MCF 10A (cell line): ENCODE measurements around the gene MXRA8. TPM values are rescaled to one million over a fixed set of nuclear protein-coding genes. Genes with fewer than 3 reads are reported as not detected.

Experiments
- BruUV-seq: library from RNA; stranded (reverse); fragments of 400-500 nt; replicated peaks from 2 replicates; lab custom pipeline; 2021; lab: Mats Ljungman, UMichigan
- CTCF ChIA-PET: fragments of 300-600 bp; sonication (Branson Sonifier 250); formaldehyde crosslinking; extraction: SDS; loops from one replicate; lab custom pipeline; 2021; ENCODE audit warnings: antibody characterized with exemption, inconsistent platforms; lab: Yijun Ruan, JAX
- POLR2A ChIA-PET: fragments of 300-600, 350-650 bp; sonication (Branson Sonifier 250); formaldehyde crosslinking; extraction: SDS; loops from one replicate; lab custom pipeline; 2020; ENCODE audit warnings: antibody characterized with exemption, inconsistent platforms; lab: Yijun Ruan, JAX
- DNase-seq: peaks from one replicate; pipeline ENCODE4 v3.0.0-alpha.2; 2018; ENCODE audit not compliant: unreplicated experiment
- H3K27ac Mint-ChIP-seq: one replicate; pipeline ENCODE4 v1.8.0; 2022; ENCODE audit warnings: mild to moderate bottlenecking, low read depth, mixed read lengths; ENCODE audit not compliant: unreplicated experiment
- H3K27me3 Mint-ChIP-seq: one replicate; pipeline ENCODE4 v1.8.0; 2022; ENCODE audit warnings: mixed read lengths; ENCODE audit not compliant: insufficient read depth, unreplicated experiment
- H3K36me3 Mint-ChIP-seq: one replicate; pipeline ENCODE4 v1.8.0; 2022; ENCODE audit warnings: mild to moderate bottlenecking, moderate library complexity, mixed read lengths; ENCODE audit not compliant: insufficient read depth, unreplicated experiment
- H3K4me1 Mint-ChIP-seq: one replicate; pipeline ENCODE4 v1.8.0; 2022; ENCODE audit warnings: mixed read lengths; ENCODE audit not compliant: insufficient read depth, unreplicated experiment
- H3K4me3 Mint-ChIP-seq: one replicate; pipeline ENCODE4 v1.8.0; 2022; ENCODE audit warnings: mild to moderate bottlenecking, moderate library complexity, mixed read lengths; ENCODE audit not compliant: unreplicated experiment
- H3K9me3 Mint-ChIP-seq: one replicate; pipeline ENCODE4 v1.8.0; 2022; ENCODE audit warnings: mixed read lengths; ENCODE audit not compliant: unreplicated experiment
- intact Hi-C: fragments of 100-400 bp; cut with micrococcal nuclease; formaldehyde crosslinking; loops from 2 replicates; pipeline ENCODE4 v1.14.1; 2022
- total RNA-seq: library from RNA; stranded (reverse); gene quantifications from 2 replicates; pipeline ENCODE4 v1.2.3, GENCODE V29; 2022
- TF ChIP-seq, protein P1 (sequence below): fragments of 200-600 bp; IDR thresholded peaks from one replicate; pipeline ENCODE4 v1.8.0; 2022; ENCODE audit warnings: antibody characterized with exemption, mild to moderate bottlenecking; ENCODE audit not compliant: unreplicated experiment

The MXRA8 gene
- total RNA-seq, 1 experiment from 2014 or later = not detected

DNA sequence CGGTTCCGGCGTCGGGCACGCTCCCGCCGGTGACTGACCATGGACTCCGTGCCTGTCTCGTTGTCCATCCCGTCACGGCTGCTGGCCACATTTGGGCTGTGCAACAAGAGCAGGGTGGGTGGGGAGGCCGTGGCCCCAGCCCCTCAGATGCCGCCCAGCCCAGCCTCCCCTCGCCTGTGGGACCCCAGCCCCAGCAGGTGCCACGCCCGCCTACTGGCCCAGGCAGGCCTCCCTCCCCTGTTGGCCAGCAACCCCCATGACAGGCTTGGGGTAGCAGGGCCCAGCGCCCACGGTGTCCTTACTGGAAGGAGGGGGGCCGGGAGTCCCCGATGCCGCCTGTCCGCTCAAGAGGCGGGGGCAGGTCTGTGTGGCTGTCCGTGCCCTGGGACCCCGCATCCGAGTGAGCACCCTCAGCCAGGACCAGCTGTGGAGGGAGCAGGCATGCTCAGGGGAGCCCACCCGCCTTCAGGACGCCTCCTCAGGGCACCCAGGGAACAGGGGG lies 16.2 kb downstream of the MXRA8 start:
- no TSS peak for BruUV-seq
- no peak overlapping the region for H3K27ac Mint-ChIP-seq
- POLR2A ChIA-PET = interaction anchor here (2.9 kb wide), 1 partner anchor 10 kb away, joined by 19 read pairs; the partner anchor contains the start of gene TAS1R3
- intact Hi-C loops = no loop called here
- H3K4me1 Mint-ChIP-seq = peaks cover 6% of the 10 kb centered on the region
- H3K4me3 Mint-ChIP-seq = no peak overlapping the region
- CTCF ChIA-PET = interaction anchor here (1.3 kb wide), 1 partner anchor 30 kb away, joined by 6 read pairs; no protein-coding TSS in a partner anchor
- no peaks in the 10 kb centered on the region for H3K27me3 Mint-ChIP-seq
- TF ChIP-seq, protein P1, sequence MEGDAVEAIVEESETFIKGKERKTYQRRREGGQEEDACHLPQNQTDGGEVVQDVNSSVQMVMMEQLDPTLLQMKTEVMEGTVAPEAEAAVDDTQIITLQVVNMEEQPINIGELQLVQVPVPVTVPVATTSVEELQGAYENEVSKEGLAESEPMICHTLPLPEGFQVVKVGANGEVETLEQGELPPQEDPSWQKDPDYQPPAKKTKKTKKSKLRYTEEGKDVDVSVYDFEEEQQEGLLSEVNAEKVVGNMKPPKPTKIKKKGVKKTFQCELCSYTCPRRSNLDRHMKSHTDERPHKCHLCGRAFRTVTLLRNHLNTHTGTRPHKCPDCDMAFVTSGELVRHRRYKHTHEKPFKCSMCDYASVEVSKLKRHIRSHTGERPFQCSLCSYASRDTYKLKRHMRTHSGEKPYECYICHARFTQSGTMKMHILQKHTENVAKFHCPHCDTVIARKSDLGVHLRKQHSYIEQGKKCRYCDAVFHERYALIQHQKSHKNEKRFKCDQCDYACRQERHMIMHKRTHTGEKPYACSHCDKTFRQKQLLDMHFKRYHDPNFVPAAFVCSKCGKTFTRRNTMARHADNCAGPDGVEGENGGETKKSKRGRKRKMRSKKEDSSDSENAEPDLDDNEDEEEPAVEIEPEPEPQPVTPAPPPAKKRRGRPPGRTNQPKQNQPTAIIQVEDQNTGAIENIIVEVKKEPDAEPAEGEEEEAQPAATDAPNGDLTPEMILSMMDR = no peak
- DNase-seq = no peak
- H3K36me3 Mint-ChIP-seq = peaks cover 51% of the 10 kb centered on the region
- H3K9me3 Mint-ChIP-seq = no peaks in the 10 kb centered on the region

DNA sequence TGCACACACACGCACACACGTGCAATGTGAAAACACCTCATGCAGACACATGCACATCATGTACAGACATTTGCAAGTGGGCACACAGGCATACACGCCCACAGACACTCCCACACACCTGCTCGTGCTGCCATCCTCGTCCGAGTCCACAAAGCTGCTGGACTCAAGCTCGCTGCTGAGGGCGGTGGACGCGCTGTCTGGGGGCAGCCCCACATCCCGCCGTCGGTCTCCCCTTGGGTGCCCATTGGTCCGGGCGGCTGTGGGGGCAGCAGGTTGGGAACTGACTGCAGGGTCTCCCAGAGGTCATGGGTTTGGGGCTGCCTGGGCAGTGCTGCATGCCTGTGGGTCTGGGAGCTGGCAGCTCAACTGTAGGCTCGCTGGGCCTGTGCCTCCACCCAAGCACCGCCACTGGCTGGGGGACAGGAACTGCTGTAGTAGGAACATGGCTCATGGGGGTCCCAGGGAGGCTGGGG lies 16.8 kb downstream of the MXRA8 start:
- H3K9me3 Mint-ChIP-seq = no peaks in the 10 kb centered on the region
- no peak overlapping the region for H3K4me3 Mint-ChIP-seq
- TF ChIP-seq, protein P1 = no peak
- no peaks in the 10 kb centered on the region for H3K27me3 Mint-ChIP-seq
- intact Hi-C loops = no loop called here
- POLR2A ChIA-PET = no interaction called here
- no peak overlapping the region for H3K27ac Mint-ChIP-seq
- CTCF ChIA-PET = interaction anchor here (1.3 kb wide), 1 partner anchor 30 kb away, joined by 6 read pairs; no protein-coding TSS in a partner anchor
- no peak for DNase-seq
- H3K4me1 Mint-ChIP-seq = peaks cover under 1% of the 10 kb centered on the region
- H3K36me3 Mint-ChIP-seq = peaks cover 51% of the 10 kb centered on the region
- BruUV-seq = no TSS peak

DNA sequence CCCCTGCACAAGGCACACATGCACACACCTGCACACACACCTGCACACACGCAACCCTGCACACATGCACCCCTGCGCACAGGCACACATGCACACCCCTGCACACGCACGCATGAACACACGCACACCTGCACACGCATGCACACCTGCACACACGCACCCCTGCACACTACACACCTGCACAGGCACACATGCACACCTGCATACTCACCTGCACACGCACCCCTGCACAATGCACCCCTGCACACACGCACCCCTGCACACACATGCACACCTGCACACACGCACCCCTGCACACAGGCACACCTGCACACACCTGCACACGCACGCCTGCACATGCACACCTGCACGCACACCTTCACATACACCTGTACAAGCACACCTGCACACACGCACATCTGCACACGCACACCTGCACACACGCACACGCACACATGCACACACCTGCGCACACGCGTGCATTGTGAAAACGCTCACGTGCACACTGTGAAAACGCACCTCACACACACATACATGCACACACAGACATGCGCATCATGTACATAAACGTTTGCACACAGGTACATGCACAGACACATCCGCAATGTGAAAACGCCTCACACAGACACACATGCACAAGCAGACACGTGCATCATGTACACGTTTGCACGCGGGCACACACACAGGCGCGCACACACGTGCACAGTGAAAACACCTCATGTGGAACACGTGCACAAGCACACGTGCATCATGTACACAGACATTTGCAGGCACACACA lies 17.4 kb downstream of the MXRA8 start:
- POLR2A ChIA-PET = no interaction called here
- intact Hi-C loops = no loop called here
- no peak overlapping the region for H3K4me3 Mint-ChIP-seq
- no peak for DNase-seq
- peaks cover 51% of the 10 kb centered on the region for H3K36me3 Mint-ChIP-seq
- no peaks in the 10 kb centered on the region for H3K27me3 Mint-ChIP-seq
- CTCF ChIA-PET = interaction anchor here (1.3 kb wide), 1 partner anchor 31 kb away, joined by 6 read pairs; no protein-coding TSS in a partner anchor
- H3K27ac Mint-ChIP-seq = no peak overlapping the region
- TF ChIP-seq, protein P1 = no peak
- no TSS peak for BruUV-seq
- no peaks in the 10 kb centered on the region for H3K9me3 Mint-ChIP-seq
- no peaks in the 10 kb centered on the region for H3K4me1 Mint-ChIP-seq

DNA sequence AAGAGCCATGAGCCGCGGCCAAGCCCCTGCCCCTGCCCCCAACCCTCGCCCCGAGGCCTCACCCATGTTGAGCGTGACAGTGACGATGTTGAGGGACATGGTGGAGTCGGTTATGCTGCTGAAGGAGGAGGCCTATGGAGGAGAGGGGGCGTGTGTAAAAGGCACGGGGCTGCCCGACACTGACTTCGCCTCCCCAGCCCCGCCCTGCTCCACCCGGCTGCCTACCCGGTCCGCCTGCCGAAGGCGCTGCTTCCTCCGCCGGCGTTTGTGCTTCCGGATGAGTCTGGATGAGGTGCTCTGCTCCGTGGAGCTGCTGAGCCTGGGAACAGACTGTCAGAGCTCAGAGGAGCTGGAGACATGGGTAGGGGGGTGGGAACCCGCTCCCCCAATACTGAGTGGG lies 18.2 kb downstream of the MXRA8 start:
- no TSS peak for BruUV-seq
- Mint-ChIP-seq H3K9me3 (no peaks in the 10 kb centered on the region), H3K36me3 (peaks cover 56% of the 10 kb centered on the region), H3K27me3 (no peaks in the 10 kb centered on the region), H3K27ac (no peak overlapping the region), H3K4me1 (no peaks in the 10 kb centered on the region), H3K4me3 (no peak overlapping the region)
- intact Hi-C loops = no loop called here
- POLR2A ChIA-PET = no interaction called here
- no peak for DNase-seq
- TF ChIP-seq, protein P1 = no peak
- CTCF ChIA-PET = no interaction called here
